SJSA1 (cell line): ENCODE results near the gene LHPP. TPM values are rescaled to one million over a fixed set of nuclear protein-coding genes. Genes with fewer than 3 reads are reported as not detected.
"Not testable (repeated sequence)": the region's sequence is repeated elsewhere in the genome, so short reads cannot be mapped to it uniquely, and the experiment has no call there.

Experiments
- DNase-seq, 2 experiments: peaks; one replicate each; pipeline ENCODE4 v3.0.0-alpha.2; 2015 to 2020; ENCODE audit warnings: low spot score in 2 of 2, low read depth in 1 of 2
- H3K27ac ChIP-seq: fragments of 250-450 bp; sonication (Bioruptor Pico); 2 replicates; pipeline ENCODE4 v1.5.1; 2020; ENCODE audit warnings: mild to moderate bottlenecking, moderate library complexity
- H3K27me3 ChIP-seq: fragments of 250-450 bp; sonication (Bioruptor Pico); replicated peaks from 2 replicates; pipeline ENCODE4 v1.5.1; 2020; ENCODE audit warnings: mild to moderate bottlenecking, moderate library complexity
- H3K36me3 ChIP-seq: fragments of 250-450 bp; sonication (Bioruptor Pico); 2 replicates; pipeline ENCODE4 v1.5.1; 2020; ENCODE audit warnings: mild to moderate bottlenecking
- H3K4me1 ChIP-seq: fragments of 250-450 bp; sonication (Bioruptor Pico); replicated peaks from 2 replicates; pipeline ENCODE4 v1.6.1; 2021; ENCODE audit warnings: mild to moderate bottlenecking
- H3K4me3 ChIP-seq: fragments of 250-450 bp; sonication (Bioruptor Pico); 2 replicates; pipeline ENCODE4 v1.5.1; 2020; ENCODE audit warnings: mild to moderate bottlenecking
- H3K9me3 ChIP-seq: fragments of 250-450 bp; sonication (Bioruptor Pico); replicated peaks from 2 replicates; pipeline ENCODE4 v1.5.1; 2020; ENCODE audit warnings: mild to moderate bottlenecking
- total RNA-seq: library from RNA; depleted of rRNA; stranded (reverse); fragments of >200 nt; shearing (Covaris generic); gene quantifications from 2 replicates; pipeline ENCODE4 v1.2.3, GENCODE V29; 2014

Gene LHPP
- total RNA-seq, 1 experiment from 2014 or later: 8.8 TPM

- no peak for DNase-seq
- Histone ChIP-seq H3K4me1 (no peaks in the 10 kb centered on the region), H3K27ac (no peak overlapping the region), H3K36me3 (no peaks in the 10 kb centered on the region), H3K27me3 (peaks cover 10% of the 10 kb centered on the region; the same call in 1 of the 2 replicates), H3K9me3 (no peaks in the 10 kb centered on the region), H3K4me3 (no peak overlapping the region)
These were observed 32.0 kb upstream of the LHPP start for GRCh38 chr10:124429576-124429975.

DNA sequence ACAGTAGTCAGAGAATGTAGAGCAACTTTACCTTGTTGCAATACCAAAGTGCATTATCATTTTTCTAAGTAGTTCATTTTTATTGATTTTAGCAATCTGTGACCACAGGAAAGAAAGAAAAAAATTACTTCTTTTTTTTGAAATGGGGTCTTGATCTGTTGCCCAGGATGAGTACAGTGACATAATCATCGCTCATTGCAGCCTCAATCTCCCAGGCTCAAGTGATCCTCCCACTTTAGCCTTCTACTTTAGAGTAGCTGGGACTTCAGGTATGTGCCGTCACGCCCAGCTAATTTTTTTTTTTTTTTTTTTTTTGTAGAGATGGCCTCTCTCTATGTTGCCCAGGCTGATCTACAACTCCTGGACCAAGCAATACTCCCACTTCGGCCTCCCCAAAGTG is 31.5 kb upstream of the LHPP start:
- no peak overlapping the region for H3K27ac ChIP-seq
- no peaks in the 10 kb centered on the region for H3K9me3 ChIP-seq
- no peak overlapping the region for H3K4me3 ChIP-seq
- H3K27me3 ChIP-seq: peaks cover 10% of the 10 kb centered on the region; the same call in 1 of the 2 replicates
- H3K4me1 ChIP-seq: peaks cover under 1% of the 10 kb centered on the region
- no peaks in the 10 kb centered on the region for H3K36me3 ChIP-seq
- no peak for DNase-seq

DNA sequence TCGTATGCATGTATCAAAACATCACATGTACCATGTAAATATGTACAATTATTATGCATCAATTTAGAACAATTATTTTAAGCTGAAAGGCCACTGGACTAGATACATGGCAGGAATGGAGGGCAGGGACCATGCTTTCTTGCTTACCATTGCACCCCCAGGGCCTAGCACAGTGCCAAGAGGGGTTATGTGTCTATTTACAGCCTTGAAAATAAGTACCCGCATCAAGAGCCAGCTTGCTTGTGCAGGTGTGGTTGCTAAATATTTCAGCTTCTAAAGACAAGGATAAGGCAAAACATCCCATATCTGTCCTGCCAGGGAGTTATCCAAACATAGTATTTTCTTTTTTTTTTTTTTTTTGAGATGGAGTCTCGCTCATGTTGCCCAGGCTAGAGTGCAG is 28.2 kb upstream of the LHPP start:
- Histone ChIP-seq H3K36me3 (no peaks in the 10 kb centered on the region), H3K4me3 (no peak overlapping the region), H3K9me3 (no peaks in the 10 kb centered on the region), H3K4me1 (peaks cover 18% of the 10 kb centered on the region), H3K27ac (no peak overlapping the region), H3K27me3 (peaks cover 6% of the 10 kb centered on the region; the same call in 1 of the 2 replicates)
- no peak for DNase-seq

- not testable (repeated sequence) for H3K27ac ChIP-seq, H3K9me3 ChIP-seq, H3K36me3 ChIP-seq, H3K4me3 ChIP-seq, H3K27me3 ChIP-seq, DNase-seq
- H3K4me1 ChIP-seq: peaks cover 18% of the 10 kb centered on the region
These were observed 25.9 kb upstream of the LHPP start for GRCh38 chr10:124435683-124436082.

GRCh38 chr10:124436191-124436638 is 25.4 kb upstream of the LHPP start:
- H3K27me3 ChIP-seq: peaks cover 4% of the 10 kb centered on the region; the same call in 1 of the 2 replicates
- H3K4me1 ChIP-seq: peaks cover 18% of the 10 kb centered on the region
- H3K9me3 ChIP-seq: no peaks in the 10 kb centered on the region
- DNase-seq: peak; percentile 59 to 75
- no peak overlapping the region for H3K27ac ChIP-seq
- H3K36me3 ChIP-seq: no peaks in the 10 kb centered on the region
- no peak overlapping the region for H3K4me3 ChIP-seq

DNA sequence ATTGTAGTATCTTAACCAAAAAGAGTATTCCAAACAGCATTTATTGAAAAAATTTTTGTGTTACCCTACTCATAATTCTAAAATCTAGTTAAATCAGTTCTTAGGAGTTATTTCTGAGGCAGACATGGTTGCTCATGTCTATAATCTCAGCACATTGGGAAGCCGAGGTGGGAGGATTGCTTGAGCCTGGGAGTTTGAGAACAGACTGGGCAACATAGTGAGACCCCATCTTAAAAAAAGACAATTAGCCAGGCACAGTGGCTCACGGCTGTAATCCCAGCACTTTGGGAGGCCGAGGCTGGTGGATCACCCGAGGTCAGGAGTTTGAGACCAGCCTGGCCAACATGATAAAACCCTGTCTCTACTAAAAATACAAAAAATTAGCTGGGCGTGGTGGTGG is 19.9 kb upstream of the LHPP start:
- H3K36me3 ChIP-seq, H3K9me3 ChIP-seq, H3K4me3 ChIP-seq, DNase-seq, H3K4me1 ChIP-seq, H3K27ac ChIP-seq: not testable (repeated sequence)
- H3K27me3 ChIP-seq: peaks cover 24% of the 10 kb centered on the region

DNA sequence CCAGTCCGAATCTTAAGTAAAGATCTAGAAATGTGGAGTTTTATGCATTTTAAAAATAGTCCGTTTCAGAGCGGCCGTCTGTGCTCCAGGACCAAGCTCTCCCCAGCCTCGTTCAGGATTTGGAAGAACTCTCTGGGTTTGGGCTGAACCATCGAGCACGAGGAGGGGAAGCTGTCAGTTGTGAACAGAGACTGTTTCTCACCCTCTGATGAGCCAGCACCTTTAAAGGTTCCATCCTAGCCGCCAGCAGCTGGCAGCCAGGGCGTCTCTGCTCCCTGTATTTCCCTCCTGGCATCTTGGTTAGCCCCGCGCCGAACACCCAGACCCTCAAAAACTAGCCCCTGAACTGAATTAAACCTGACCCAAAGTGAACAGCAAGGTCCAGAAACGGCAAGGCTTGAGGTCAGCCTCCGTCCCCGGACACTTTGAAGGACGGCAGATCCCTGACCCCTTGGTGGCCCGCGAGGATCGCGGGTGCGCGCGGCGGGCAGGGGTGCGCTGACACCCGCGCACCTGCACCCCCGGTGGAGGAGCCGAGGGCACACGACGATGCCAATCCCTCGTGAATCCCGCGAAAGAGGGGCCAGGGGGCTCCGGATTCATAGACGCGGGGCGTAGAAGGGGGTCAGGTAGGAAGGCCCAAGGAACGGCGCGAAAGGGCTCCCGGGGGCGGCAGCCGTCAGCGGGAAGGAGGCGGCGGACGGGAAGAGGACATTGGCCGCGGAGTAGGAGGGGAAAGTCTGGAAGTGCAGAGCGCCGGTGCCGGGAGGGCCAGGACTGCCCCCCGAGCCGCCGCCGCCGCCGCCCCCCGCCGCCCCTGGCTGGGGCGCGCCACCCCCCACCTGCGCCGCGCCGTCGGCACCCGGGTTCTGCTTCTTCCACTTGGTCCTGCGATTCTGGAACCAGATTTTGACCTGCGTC is 14.5 kb upstream of the LHPP start:
- Histone ChIP-seq H3K27ac (no peak overlapping the region), H3K36me3 (no peaks in the 10 kb centered on the region), H3K9me3 (no peaks in the 10 kb centered on the region; the same call in 1 of the 2 replicates), H3K4me3 (no peak overlapping the region), H3K27me3 (peaks cover 73% of the 10 kb centered on the region), H3K4me1 (no peaks in the 10 kb centered on the region)
- DNase-seq: no peak

- no peak for DNase-seq
- Histone ChIP-seq H3K36me3 (no peaks in the 10 kb centered on the region), H3K9me3 (no peaks in the 10 kb centered on the region; the same call in 1 of the 2 replicates), H3K27me3 (peaks cover 79% of the 10 kb centered on the region), H3K27ac (no peak overlapping the region), H3K4me1 (no peaks in the 10 kb centered on the region), H3K4me3 (no peak overlapping the region)
These were observed 13.7 kb upstream of the LHPP start for GRCh38 chr10:124447751-124448466.

GRCh38 chr10:124448696-124449169 is 12.9 kb upstream of the LHPP start:
- H3K4me1 ChIP-seq: no peaks in the 10 kb centered on the region
- no peaks in the 10 kb centered on the region for H3K36me3 ChIP-seq

GRCh38 chr10:124449170-124450011 is 12.2 kb upstream of the LHPP start:
- Histone ChIP-seq H3K27me3 (peaks cover 88% of the 10 kb centered on the region), H3K9me3 (no peaks in the 10 kb centered on the region; the same call in 1 of the 2 replicates), H3K27ac (no peak overlapping the region), H3K4me3 (no peak overlapping the region), H3K36me3 (no peaks in the 10 kb centered on the region), H3K4me1 (no peaks in the 10 kb centered on the region)
- no peak for DNase-seq

More at GRCh38 chr10:124448696-124449169, 12.9 kb upstream of the LHPP start:
- peaks cover 86% of the 10 kb centered on the region for H3K27me3 ChIP-seq
- no peak for DNase-seq
- H3K9me3 ChIP-seq: no peaks in the 10 kb centered on the region; the same call in 1 of the 2 replicates
- H3K4me3 ChIP-seq: no peak overlapping the region
- no peak overlapping the region for H3K27ac ChIP-seq

GRCh38 chr10:124450012-124450782 is 11.4 kb upstream of the LHPP start, which contains the start of gene NKX1-2:
Gene NKX1-2, minus strand, starts transcription at chr10:124450035. Its CDS starts 92 bp downstream, at chr10:124449943.
- Histone ChIP-seq H3K9me3 (no peaks in the 10 kb centered on the region; the same call in 1 of the 2 replicates), H3K36me3 (no peaks in the 10 kb centered on the region), H3K27me3 (peaks cover 87% of the 10 kb centered on the region), H3K27ac (no peak within 1 kb of the TSS), H3K4me1 (no peaks in the 10 kb centered on the region), H3K4me3 (no peak within 1 kb of the TSS)
- no peak for DNase-seq

GRCh38 chr10:124450783-124451057 is 10.9 kb upstream of the LHPP start:
- Histone ChIP-seq H3K4me3 (no peak overlapping the region), H3K27me3 (peaks cover 90% of the 10 kb centered on the region), H3K36me3 (no peaks in the 10 kb centered on the region), H3K9me3 (no peaks in the 10 kb centered on the region; the same call in 1 of the 2 replicates), H3K4me1 (no peaks in the 10 kb centered on the region), H3K27ac (no peak overlapping the region)
- DNase-seq: no peak
